ENCODE data around the gene SCAF11.

Gene SCAF11

GRCh38 chr12:45981075-45981837, 9.1 kb downstream of the SCAF11 start:
- DNase-seq: no peak

GRCh38 chr12:45980540-45980939, 9.8 kb downstream of the SCAF11 start:
- no peak for DNase-seq

- DNase-seq: no peak
Measured at GRCh38 chr12:45978108-45978507, 12.3 kb downstream of the SCAF11 start.

GRCh38 chr12:45977620-45978019, 12.8 kb downstream of the SCAF11 start:
- DNase-seq: no peak

GRCh38 chr12:45975506-45975905, 14.9 kb downstream of the SCAF11 start:
- DNase-seq: no peak

GRCh38 chr12:45974883-45975282, 15.5 kb downstream of the SCAF11 start:
- no peak for DNase-seq

- no peak for DNase-seq
Measured at GRCh38 chr12:45974171-45974719, 16.1 kb downstream of the SCAF11 start.

- no peak for DNase-seq
Measured at GRCh38 chr12:45973526-45973925, 16.8 kb downstream of the SCAF11 start.

GRCh38 chr12:45970391-45970790, 20.0 kb downstream of the SCAF11 start:
- no peak for DNase-seq

GRCh38 chr12:45969084-45969483, 21.3 kb downstream of the SCAF11 start:
- DNase-seq: no peak

- no peak for DNase-seq
Measured at GRCh38 chr12:45966486-45966885, 23.9 kb downstream of the SCAF11 start.

GRCh38 chr12:45962553-45963325, 27.6 kb downstream of the SCAF11 start:
- no peak for DNase-seq

GRCh38 chr12:45959728-45960127, 30.6 kb downstream of the SCAF11 start:
- no peak for DNase-seq

- DNase-seq: no peak
Measured at GRCh38 chr12:45959025-45959424, 31.3 kb downstream of the SCAF11 start.

- DNase-seq: no peak
Measured at GRCh38 chr12:45948546-45948945, 41.8 kb downstream of the SCAF11 start.

GRCh38 chr12:45946435-45946834, 43.9 kb downstream of the SCAF11 start:
- no peak for DNase-seq

- DNase-seq: no peak
Measured at GRCh38 chr12:45944771-45945170, 45.6 kb downstream of the SCAF11 start.

GRCh38 chr12:45939759-45940158, 50.6 kb downstream of the SCAF11 start:
- no peak for DNase-seq

- DNase-seq: no peak
Measured at GRCh38 chr12:45938566-45938965, 51.8 kb downstream of the SCAF11 start.

- no peak for DNase-seq
Measured at GRCh38 chr12:45934956-45935355, 55.4 kb downstream of the SCAF11 start.

- no peak for DNase-seq
Measured at GRCh38 chr12:45933504-45933903, 56.9 kb downstream of the SCAF11 start.

- no peak for DNase-seq
Measured at GRCh38 chr12:45930369-45930768, 60.0 kb downstream of the SCAF11 start.

- no peak for DNase-seq
Measured at GRCh38 chr12:45928309-45928708, 62.1 kb downstream of the SCAF11 start.

- no peak for DNase-seq
Measured at GRCh38 chr12:45918818-45919217, 71.6 kb downstream of the SCAF11 start.

All from DMS79 (cell line).